Stimulated activated CD8-positive, alpha-beta memory T cell treated with anti-CD3 and anti-CD28 coated beads, Interleukin-12 subunit alpha, Interleukin-12 subunit beta, amount 100 ng/mL, for 24 hours (primary cell): ENCODE results near the gene ELAVL1.

Experiments used
- DNase-seq: peaks from one replicate; pipeline ENCODE4 v3.0.0-alpha.2; 2020; ENCODE audit errors: extremely low read depth

ELAVL1 gene

DNA sequence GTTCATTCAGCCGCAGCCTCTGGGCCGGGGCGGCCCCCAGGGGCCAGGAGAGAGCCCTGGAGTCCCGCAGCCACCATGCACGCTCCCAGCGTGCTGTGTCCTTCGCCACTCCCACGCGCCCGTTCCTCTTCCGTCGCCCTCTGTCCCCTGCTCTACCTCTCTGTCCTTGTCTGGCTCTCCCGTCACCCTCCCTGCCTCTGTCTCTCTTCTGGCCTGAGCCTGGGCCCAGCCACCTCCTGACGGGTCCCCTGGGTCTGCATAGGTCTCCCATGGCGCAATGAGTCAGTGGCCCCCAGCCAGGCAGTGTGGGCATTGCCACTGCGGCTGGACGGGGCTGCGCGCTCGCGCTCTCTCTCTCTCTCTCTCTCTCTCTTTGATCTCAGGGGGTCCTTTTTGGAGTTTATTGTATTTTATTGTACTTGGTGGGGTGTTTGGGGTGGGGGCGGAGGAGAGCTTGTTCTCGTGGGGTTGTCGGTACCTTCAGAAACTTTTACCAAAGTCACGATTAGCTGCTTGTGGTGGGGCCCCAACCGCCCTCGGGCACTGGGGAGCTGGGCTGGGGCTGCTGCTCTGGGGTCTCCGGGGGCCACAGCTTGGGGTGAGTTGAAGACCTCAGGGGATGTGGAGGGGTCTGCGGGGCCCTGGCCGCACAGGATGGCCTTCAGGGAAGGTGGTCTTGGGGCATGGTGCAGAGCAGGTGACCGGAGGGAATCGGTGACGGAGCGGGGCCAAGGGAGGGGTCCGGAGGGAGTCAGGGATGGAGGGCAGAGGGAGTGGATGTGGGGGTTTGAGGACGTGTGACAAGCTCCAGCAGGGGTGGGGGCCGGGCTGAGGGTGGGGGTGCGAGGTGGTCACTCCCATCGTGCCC, 92.5 kb downstream of the ELAVL1 start:
- no peak for DNase-seq

DNA sequence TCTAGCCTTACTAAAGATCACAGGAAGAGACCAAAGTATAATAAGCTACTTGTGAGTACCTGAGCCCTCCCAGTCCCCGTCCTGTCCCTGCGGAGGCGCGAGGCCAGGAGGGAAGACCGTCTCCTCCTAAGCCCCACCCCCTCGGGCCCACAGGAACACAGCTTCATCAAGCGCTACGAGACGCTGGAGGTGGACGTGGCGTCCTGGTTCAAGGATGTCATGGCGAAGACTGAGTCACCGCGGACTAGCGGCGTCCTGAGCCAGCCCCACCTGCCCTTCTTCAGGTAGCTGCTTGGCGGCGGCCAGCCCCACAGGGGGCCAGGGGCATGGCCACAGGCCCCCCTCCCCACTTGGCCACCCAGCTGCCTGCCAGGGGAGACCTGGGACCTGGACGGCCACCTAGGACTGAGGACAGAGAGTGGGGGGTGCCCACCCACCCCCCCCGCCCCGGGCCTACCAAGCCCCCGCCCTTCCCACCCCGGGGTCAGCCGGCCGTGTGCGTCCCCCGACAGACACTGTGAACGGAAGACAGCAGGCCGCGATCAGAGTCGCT, 93.2 kb downstream of the ELAVL1 start:
- DNase-seq = no peak

DNA sequence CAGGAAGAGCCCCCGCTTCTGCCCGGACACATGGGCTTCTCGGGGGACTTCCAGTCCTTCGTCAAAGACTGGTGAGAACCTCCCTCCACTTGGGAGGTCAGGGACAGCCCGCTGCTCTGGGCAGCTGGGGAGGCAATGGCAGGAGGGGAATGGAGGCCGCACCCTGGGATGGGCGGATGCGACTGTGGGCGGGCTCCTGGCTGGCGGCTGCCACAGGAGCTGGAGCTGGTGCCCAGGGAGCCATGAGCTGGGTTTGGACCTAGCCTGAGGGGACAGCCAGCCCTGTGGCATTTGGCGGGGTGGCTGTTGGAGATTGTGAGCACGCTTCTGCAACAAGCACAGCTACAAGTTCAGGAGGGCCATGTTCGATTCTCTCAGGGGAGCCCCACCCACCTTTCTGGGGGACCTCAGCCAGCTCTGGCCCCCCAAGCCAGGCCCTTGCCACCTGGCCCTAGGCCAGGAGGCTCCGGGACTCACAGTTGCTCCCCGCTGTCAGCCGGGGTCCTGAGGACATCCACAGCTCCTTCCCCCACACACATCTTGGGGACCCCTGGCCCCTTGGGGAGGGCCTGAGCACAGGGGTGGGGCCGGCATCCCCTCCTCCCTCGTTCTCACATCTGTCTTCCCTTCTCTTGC, 93.8 kb downstream of the ELAVL1 start:
- DNase-seq = no peak

DNA sequence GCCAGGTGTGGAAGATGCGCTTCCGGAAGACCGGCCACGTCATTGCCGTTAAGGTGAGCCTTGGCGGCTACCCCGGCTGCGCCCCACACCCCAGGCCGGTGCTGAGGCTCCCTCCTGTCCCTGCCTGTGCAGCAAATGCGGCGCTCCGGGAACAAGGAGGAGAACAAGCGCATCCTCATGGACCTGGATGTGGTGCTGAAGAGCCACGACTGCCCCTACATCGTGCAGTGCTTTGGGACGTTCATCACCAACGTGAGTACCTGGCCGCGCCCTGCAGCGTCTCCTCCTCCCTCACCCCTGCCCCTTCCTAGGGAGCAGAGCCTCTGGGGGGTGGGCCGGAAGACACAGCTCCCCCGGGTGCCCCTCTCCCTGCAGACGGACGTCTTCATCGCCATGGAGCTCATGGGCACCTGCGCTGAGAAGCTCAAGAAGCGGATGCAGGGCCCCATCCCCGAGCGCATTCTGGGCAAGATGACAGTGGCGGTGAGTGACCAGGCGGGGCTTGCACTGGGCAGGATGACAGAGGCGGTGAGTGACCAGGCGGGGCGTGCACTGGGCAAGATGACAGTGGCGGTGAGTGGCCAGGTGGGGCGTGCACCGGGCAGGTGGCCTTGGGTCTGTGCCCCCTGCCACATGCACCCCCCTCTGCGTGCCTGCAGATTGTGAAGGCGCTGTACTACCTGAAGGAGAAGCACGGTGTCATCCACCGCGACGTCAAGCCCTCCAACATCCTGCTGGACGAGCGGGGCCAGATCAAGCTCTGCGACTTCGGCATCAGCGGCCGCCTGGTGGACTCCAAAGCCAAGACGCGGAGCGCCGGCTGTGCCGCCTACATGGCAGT, 94.9 kb downstream of the ELAVL1 start:
- no peak for DNase-seq

DNA sequence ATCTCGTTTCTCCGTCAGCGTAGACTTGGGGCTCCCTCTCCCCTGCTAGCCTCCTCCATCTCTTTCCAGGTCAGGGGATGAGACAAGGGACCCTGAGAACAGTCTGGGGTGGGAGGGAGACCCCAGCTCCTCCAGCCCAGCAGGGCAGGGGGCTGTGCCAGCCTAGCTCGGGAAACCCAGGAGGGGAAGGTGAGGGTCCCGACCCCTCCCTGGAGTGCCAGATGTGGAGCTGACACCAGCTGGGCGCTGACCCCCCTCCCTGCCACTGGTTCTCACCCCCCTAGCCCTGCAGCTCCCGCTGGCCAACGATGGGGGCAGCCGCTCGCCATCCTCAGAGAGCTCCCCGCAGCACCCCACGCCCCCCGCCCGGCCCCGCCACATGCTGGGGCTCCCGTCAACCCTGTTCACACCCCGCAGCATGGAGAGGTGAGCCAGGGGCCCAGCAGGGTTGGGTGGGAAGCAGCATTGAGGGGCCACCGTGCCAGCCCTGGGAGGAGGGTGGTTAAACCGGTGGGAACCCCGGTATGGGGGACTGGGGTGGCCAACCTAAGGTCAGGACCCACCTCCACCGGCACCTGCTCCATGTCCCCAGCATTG, 95.9 kb downstream of the ELAVL1 start:
- DNase-seq = no peak

DNA sequence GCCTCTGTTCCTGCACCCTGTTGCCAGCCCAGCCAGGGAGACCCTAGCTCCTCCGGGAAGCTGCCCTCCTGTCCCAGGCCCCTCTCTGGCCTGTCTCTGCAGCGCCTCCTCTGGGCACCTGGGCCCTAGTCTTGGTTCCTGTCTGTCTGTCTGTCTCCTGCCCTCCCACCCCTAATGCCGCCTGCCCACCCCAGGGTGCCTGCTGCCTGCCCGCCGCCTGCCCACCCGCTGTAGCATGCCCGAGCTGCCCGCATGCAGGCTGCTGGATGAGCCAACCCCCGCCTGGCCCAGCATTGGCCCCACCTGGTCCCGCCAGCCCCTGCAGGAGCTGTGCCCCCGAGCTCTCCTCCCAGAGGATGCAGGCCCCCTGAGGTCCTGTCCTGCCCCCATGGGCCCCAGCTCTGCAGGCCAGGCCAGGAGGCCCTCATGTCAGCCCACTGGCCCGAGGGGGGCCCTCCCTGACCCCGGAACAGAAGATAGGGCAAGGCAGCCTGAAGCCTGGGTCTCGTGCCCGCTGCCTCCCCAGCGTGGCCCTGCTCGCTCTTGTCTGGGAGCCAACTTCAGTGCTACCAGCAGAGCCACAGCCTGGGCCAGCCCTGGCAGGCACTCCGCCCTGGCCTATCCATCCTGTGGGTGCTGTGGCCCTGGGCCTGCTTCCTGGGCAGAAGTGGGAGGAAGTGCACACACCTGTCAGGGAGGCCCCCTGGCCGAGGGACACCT, 96.5 kb downstream of the ELAVL1 start:
- DNase-seq = no peak
